Cortex of kidney (tissue), 1 donor: Measurements from ENCODE around the gene DLEC1.

ENCODE experiments used
- DNase-seq: peaks from one replicate; lab custom pipeline; 2025; lab: John Stamatoyannopoulos, UW

Gene DLEC1

GRCh38 chr3:38137615-38138348, 98.8 kb downstream of the DLEC1 start:
- DNase-seq: no peak

GRCh38 chr3:38138349-38139190, 99.6 kb downstream of the DLEC1 start, which contains the start of gene MYD88:
Gene MYD88 (plus strand): TSS chr3:38138661. CDS start chr3:38138701, 40 bp downstream.
- DNase-seq: no peak

DNA sequence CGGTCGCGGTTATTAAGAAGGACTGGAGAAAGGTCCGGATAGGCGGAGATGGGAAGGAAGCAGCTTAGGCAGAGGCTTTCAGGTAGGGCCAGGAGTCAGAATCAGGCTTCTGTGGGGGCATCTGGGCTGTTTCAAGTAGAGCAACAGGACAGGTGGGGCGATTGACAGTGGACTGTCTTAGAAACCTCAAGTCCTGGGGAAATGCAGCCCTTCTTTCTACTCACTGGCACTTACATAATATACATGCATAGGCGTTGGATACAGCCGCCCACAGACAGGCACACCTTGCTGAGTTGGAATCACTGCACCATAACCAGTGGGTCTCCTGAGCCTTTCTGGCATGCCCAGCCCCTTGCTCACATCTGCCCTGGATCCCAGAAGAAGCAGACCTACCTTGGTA, 100.2 kb downstream of the DLEC1 start:
- no peak for DNase-seq

DNA sequence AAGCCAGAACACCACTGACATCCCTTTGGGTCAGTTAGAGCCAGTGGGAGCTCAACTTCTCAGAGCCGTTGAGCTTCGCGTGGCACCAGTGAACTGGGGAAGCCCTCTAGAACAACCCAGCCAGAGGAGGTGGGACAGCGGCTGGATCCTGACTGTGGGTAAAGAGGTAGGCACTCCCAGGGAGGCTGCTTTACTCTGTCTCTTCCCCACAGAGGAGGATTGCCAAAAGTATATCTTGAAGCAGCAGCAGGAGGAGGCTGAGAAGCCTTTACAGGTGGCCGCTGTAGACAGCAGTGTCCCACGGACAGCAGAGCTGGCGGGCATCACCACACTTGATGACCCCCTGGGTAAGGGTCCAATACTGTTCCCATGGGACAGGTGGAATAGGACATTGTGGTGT, 100.6 kb downstream of the DLEC1 start:
- DNase-seq: no peak

GRCh38 chr3:38140326-38141172, 101.5 kb downstream of the DLEC1 start:
- DNase-seq: no peak

DNA sequence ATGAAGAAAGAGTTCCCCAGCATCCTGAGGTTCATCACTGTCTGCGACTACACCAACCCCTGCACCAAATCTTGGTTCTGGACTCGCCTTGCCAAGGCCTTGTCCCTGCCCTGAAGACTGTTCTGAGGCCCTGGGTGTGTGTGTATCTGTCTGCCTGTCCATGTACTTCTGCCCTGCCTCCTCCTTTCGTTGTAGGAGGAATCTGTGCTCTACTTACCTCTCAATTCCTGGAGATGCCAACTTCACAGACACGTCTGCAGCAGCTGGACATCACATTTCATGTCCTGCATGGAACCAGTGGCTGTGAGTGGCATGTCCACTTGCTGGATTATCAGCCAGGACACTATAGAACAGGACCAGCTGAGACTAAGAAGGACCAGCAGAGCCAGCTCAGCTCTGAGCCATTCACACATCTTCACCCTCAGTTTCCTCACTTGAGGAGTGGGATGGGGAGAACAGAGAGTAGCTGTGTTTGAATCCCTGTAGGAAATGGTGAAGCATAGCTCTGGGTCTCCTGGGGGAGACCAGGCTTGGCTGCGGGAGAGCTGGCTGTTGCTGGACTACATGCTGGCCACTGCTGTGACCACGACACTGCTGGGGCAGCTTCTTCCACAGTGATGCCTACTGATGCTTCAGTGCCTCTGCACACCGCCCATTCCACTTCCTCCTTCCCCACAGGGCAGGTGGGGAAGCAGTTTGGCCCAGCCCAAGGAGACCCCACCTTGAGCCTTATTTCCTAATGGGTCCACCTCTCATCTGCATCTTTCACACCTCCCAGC, 102.4 kb downstream of the DLEC1 start:
- no peak for DNase-seq

GRCh38 chr3:38141952-38142273, 102.9 kb downstream of the DLEC1 start:
- DNase-seq: no peak

DNA sequence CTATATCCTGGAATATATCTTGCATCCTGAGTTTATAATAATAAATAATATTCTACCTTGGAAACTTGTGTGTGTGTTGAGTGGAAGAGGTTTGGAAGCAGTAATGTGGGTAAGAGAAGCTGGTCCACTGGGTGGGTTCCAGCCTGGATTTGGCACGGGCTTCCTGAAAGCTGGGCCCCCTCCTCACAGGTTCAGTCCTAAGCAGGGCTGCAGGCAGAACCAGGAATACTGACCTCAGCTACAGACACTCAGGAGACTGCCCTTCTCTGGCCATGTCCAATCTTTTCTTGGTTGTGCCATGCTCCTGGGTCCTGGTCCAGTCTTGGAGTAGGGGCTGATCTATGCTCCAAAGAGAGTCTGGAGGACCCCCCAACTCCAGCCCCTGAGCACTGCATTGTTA, 104.0 kb downstream of the DLEC1 start:
- no peak for DNase-seq

DNA sequence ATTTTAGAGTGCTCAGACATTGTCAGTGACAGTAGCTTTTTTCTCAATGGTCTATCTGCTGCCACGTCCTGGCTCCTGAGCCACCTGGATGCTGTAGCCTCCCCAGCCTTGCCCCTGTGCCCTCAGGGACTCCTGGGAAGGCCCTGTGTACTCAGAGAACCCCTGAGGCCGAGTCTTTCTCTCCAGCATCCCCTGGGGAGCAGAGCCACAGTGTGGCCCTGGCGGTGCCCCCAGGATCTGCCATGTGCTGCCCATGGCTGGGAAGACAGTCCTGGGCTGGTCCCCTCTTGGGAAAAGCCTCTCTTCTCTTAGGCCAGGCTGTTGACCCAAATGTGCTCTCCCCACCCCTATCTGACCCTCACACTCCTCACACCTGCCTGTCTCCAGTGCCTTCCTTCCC, 104.5 kb downstream of the DLEC1 start:
- no peak for DNase-seq

DNA sequence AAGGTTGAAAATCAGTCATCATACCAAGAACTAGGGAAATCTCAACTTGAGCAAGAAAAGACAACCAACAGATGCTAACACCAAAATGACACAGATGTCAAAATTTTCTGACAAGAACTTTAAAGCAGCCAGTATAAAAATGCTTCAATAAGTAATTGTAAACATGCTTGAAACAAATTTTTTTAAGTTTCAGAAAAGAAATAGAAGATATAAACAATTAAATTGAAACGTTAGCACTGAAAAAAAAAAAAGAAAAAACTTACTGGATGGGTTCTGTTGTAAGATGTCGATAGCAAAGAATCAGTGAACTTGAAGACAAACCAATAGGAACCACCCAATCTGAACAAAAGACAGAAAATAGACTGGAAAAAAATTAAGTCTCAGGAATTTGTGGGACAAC, 107.5 kb downstream of the DLEC1 start:
- DNase-seq: no peak

- DNase-seq: no peak
Measured at GRCh38 chr3:38147421-38147820, 108.4 kb downstream of the DLEC1 start.

DNA sequence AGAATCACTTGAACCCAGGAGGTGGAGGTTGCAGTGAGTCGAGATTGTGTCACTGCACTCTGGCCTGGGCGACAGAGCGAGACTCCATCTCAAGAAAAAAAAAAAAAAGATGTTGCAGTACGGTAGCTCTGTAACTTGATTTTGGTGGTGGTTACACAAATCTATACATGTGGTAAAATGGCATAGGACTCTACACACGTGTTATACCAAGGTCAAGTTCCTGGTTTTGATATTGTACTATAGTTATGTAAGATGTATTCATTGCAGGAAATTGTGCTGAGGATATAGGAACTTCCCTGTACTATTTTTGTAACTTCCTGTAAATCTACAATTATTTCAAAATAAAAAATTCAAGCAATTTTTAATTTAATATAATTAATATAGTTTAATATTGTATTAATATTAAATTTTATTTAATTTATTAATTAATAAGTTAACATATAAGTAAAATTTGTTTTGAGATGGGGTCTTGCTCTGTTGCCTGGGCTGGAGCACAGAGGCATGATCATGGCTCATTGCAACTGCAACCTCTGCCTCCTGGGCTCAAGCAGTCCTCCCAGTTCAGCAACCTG, 109.4 kb downstream of the DLEC1 start:
- no peak for DNase-seq

DNA sequence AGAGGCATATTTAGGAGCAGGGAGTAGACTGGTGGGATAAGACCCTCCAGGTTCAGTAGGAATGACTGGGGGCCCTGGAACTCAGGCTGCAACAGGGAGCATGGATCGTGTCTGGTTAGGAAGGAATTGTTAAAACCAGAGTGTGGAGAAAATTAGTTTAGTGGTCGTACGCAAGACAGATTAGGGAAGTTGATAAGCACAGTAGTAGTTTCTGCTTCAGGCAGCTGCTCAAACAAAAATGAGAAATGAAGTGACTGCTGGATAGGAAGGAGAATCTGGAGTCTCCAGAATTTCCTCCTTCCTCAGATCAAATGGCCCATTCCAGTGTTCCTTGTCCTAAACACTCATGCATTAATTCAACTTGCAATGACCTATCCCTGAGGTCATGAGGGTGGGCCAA, 110.7 kb downstream of the DLEC1 start:
- no peak for DNase-seq

DNA sequence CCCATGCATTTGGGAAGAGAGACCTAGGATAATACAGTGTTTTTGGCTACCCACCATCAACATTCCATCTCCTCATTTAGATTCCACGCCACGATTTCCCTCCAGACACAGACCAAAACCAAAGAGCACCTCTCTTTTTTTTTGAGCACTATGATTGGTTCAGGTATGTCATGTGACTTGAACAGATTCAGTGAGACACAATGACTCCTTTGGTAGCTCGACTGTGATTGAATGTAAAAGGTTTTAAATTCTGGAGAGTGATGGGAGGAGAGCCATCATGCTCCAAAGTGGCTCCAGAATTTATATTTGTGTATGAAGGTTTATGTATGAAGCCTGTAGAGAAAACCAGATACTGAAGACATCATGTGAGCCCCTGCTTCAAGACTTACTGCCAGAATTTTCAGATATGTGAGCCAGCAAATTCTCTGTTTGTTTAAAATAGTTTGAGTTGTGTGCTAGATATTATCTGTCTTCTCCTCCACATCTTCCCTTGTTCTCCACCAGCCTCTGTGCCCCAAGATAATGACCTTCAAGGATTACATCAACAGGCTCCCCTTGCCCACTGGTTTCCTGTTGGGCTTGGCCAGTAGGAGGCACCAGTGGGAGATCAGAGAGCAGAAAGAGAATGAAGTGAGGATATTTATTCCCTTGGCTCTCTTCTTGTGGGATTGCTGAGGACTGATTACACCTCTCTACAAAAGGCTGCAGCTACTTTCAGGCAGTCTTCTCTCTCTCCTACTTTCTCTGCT, 111.9 kb downstream of the DLEC1 start:
- DNase-seq: no peak

DNA sequence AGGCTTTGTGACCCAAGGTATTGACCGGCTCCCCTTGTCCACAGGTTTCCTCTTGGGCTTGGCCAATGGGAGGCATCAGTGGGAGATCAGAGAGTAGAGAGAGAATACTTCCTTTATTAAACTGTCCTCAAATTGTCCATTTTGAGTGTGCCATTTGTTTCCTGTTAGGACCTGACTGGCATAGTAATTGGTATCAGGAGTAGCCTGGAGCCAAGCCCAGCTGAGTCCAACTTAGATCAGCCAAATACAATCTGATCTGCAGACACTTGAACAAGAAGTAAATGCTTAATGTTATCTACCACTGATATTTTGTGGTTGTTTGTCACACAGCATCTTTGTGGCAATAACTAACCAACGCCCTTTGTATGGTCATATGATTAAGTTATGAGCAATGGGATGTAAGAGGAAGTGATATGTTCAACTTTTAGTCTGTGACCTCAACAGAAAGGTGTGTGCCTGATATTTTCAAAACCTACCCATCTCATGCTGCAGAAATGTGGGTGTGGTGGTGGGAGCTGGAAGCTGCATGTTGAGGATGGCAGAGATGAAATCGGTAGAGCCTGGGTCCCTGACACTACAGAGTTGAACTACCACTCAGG, 112.8 kb downstream of the DLEC1 start:
- DNase-seq: no peak

DNA sequence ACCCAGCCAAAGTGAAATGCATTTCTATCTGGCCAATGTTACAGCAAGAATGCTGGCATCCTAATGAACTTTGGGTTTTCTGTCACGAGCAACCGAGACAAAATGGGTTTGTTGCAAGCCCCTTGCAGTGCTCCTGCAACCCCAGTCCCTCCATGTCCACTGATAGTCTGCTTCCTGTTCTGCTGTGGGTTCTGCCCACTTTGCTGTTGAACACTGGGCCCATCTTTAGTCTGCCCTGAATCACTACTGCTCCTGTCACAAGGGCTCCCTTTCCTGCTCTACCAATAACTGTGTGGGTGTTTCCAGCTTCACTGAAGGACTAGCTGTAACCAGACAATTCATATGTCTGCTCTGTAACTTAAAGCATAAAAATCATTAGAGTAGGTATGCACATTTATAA, 113.6 kb downstream of the DLEC1 start:
- DNase-seq: no peak

DNA sequence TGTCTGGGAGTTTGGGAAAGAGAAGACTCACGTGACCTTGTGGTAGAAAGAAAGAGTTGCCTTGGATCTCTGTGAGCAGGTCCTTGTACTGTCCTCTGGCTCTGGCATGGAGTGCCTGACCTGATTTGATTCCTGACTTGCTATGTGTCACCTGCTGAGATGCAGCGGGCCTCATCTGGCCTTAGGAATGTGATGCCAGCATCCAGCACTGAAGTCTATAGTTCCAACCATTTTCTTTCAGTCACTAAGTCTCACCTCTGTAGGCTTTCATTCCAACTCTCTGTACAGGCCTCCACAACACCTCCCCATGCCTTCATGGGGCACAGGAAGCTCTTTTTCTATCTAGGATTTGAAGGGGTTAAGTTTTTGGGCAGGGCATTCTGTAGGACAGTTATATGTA, 114.2 kb downstream of the DLEC1 start:
- DNase-seq: no peak

GRCh38 chr3:38154033-38154494, 115.1 kb downstream of the DLEC1 start:
- DNase-seq: no peak

- DNase-seq: no peak
Measured at GRCh38 chr3:38154625-38155255, 115.7 kb downstream of the DLEC1 start.

DNA sequence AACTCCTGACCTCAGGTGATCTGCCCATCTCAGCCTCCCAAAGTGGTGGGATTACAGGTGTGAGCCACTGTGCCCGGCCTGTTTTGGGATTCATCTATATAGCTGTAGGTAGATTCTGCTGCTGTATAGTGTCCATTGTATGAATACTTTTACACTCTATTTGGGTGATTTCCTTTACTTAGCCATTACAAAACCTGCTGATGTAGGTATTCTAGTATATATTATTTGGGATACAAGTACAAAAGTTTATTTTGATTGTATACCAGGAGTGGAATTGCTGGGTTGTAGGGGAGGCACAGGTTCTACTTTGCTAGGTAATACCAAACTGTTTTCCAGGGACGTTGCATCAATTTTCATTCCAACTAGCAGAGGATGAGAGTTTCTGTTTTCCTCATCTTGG, 116.8 kb downstream of the DLEC1 start:
- DNase-seq: no peak
